AG04450 (cell line): ENCODE measurements around the gene NANOS2. TPM values are rescaled to one million over a fixed set of nuclear protein-coding genes. Genes with fewer than 3 reads are reported as not detected.

Experiments
- CTCF ChIA-PET: fragments of 300-600, 350-600 bp; formaldehyde crosslinking; extraction: SDS; loops from one replicate; lab custom pipeline; 2022; ENCODE audit warnings: antibody characterized with exemption, inconsistent platforms; lab: Charles Lee
- POLR2A ChIA-PET: fragments of 350-600 bp; formaldehyde crosslinking; extraction: SDS; loops from one replicate; lab custom pipeline; 2021; ENCODE audit warnings: antibody characterized with exemption, inconsistent platforms; lab: Yijun Ruan, JAX
- DNase-seq: peaks from one replicate; pipeline ENCODE4 v3.0.0-alpha.2; 2011; ENCODE audit warnings: low read depth, low spot score
- H3K27ac ChIP-seq: one replicate; pipeline ENCODE4 v1.5.1; 2012; ENCODE audit warnings: low read depth, low read length, control low read depth
- H3K27me3 ChIP-seq: one replicate; pipeline ENCODE4 v1.6.0; 2012; ENCODE audit warnings: low read length; ENCODE audit not compliant: control insufficient read depth, insufficient read depth
- H3K4me3 ChIP-seq: 2 replicates; pipeline ENCODE4 v1.5.1; 2011; ENCODE audit warnings: mild to moderate bottlenecking, low read depth, low read length, control low read depth
- H3K9me3 ChIP-seq: 2 replicates; pipeline ENCODE4 v1.5.1; 2012; ENCODE audit warnings: low read length; ENCODE audit not compliant: control insufficient read depth, insufficient read depth
- CTCF ChIP-seq: IDR thresholded peaks from 2 replicates; pipeline ENCODE4 v1.5.1; 2011; ENCODE audit warnings: low read depth, low read length, control low read depth, inconsistent platforms
- polyA plus RNA-seq: library from polyadenylated mRNA; depleted of rRNA; stranded (reverse); fragments of >200 nt; gene quantifications from 2 replicates; pipeline ENCODE4 v1.2.3, GENCODE V29; 2011

NANOS2 gene
- polyA plus RNA-seq, 1 experiment: not detected

DNA sequence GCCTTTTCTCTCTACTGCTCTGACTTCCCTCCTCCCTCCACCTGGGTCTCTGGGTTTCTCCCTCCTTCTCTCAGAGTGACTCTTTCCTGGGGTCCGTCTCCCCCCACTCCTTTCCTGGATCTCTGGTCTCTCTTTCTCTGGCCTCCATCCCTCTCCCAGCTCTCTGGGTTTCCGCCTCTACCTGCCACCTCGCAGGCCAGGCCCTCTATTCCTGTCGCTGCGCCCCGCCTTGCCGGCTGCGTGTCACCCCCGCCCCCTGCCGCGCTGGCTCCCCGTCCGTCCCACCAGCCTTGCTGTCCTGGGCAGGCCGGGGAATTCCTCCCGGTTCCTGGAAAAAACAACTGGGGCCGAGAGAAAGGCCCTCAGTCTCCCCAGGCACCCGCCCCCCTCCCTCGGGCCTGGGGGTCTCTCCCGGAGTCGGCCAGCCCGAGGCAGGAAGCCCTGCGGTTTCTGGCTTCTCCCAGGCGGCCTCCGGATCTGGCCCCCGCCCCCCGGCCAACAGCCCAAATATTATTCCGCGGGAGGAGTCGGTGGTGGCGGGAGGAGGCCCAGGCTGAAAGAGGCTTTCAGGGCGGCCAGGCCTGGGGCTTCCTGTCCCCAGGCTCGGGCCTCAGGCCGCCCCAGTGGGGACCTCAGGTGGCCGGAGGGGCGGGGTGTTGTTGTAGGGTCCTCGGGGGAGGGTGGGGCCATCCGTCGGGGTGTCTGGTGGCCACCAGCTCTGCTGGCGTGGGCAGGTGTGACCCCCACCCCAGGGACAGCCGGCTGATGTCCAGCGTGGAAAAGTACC lies 38.0 kb downstream of the NANOS2 start:
- Histone ChIP-seq H3K27me3 (peaks cover 6% of the 10 kb centered on the region), H3K9me3 (no peaks in the 10 kb centered on the region; the same call in 1 of the 2 replicates), H3K4me3 (no peak overlapping the region), H3K27ac (peak overlapping the region; percentile 39)
- CTCF ChIA-PET: interaction anchor here (1.0 kb wide), 2 partner anchors 13 to 60 kb away, joined by 3 to 9 read pairs; partner anchors contain the start of gene FOXA3
- no peak for TF ChIP-seq CTCF
- POLR2A ChIA-PET: interaction anchor here (0.6 kb wide), 1 partner anchor 13 kb away, joined by 3 read pairs; no protein-coding TSS in a partner anchor
- DNase-seq: no peak

- TF ChIP-seq CTCF: no peak
- POLR2A ChIA-PET: no interaction called here
Observed at GRCh38 chr19:45876161-45876410, 38.5 kb downstream of the NANOS2 start.

GRCh38 chr19:45874620-45874966 lies 40.0 kb downstream of the NANOS2 start:
- no peaks in the 10 kb centered on the region; the same call in 1 of the 2 replicates for H3K9me3 ChIP-seq
- ChIA-PET CTCF (no interaction called here), POLR2A (no interaction called here)
- H3K4me3 ChIP-seq: no peak overlapping the region
- DNase-seq: no peak
- H3K27me3 ChIP-seq: peaks cover 6% of the 10 kb centered on the region
- no peak overlapping the region for H3K27ac ChIP-seq
- no peak for TF ChIP-seq CTCF

More at GRCh38 chr19:45876161-45876410, 38.5 kb downstream of the NANOS2 start:
- H3K27me3 ChIP-seq: peaks cover 6% of the 10 kb centered on the region
- DNase-seq: no peak
- no peak overlapping the region for H3K4me3 ChIP-seq
- no peaks in the 10 kb centered on the region; the same call in 1 of the 2 replicates for H3K9me3 ChIP-seq
- CTCF ChIA-PET: interaction anchor here (1.0 kb wide), 2 partner anchors 12 to 59 kb away, joined by 3 to 9 read pairs; partner anchors contain the start of gene FOXA3
- H3K27ac ChIP-seq: peak overlapping the region; percentile 39

GRCh38 chr19:45873219-45873772 lies 41.3 kb downstream of the NANOS2 start:
- TF ChIP-seq CTCF: no peak
- no peak overlapping the region for H3K4me3 ChIP-seq
- no peak for DNase-seq

More at GRCh38 chr19:45873219-45873772, 41.3 kb downstream of the NANOS2 start:
- Histone ChIP-seq H3K27me3 (peaks cover 8% of the 10 kb centered on the region), H3K27ac (no peak overlapping the region), H3K9me3 (no peaks in the 10 kb centered on the region; the same call in 1 of the 2 replicates)
- POLR2A ChIA-PET: no interaction called here
- CTCF ChIA-PET: no interaction called here
